Fibroblast of the aortic adventitia (primary cell): Measurements from ENCODE around the gene TNPO1. TPM values are rescaled to one million over a fixed set of nuclear protein-coding genes. Genes with fewer than 3 reads are reported as not detected.

Experiments
- DNase-seq: peaks from one replicate; pipeline ENCODE4 v3.0.0-alpha.2; 2010; ENCODE audit warnings: low read depth
- H3K4me3 ChIP-seq: 2 replicates; pipeline ENCODE4 v1.5.1; 2011; ENCODE audit warnings: low read depth, mild to moderate bottlenecking, control low read depth, low read length, moderate library complexity
- CTCF ChIP-seq: IDR thresholded peaks from 2 replicates; pipeline ENCODE4 v1.5.1; 2011; ENCODE audit warnings: mild to moderate bottlenecking, low read length, control low read depth, inconsistent platforms; ENCODE audit not compliant: insufficient read depth
- total RNA-seq: library from RNA; depleted of rRNA; stranded (reverse); fragments of >200 nt; gene quantifications from 2 replicates; pipeline ENCODE4 v1.2.3, GENCODE V29; 2012; ENCODE audit warnings: low replicate concordance

TNPO1 gene
- total RNA-seq, 1 donor, result 253 TPM

GRCh38 chr5:72830362-72830761 lies 13.9 kb downstream of the TNPO1 start:
- H3K4me3 ChIP-seq, result no peak overlapping the region
- TF ChIP-seq CTCF, result no peak
- DNase-seq, result no peak

DNA sequence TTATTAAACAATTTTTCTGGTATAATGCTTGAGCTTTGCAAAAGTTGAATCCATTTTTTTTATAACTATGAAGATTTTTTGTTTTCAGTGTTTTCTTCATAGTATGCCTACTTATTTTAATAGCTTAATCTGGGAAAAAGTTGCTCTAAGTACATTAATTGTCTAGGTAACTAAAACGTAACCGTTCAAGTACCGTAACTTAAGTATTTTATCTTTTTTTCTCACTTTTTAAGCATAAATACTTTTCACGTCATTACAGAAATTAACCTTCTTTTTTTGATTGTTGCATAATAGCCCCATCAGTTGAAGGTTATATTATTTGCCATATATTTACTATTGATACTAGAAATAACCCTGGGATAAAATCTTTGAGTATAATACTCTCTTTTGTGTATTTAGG lies 15.2 kb downstream of the TNPO1 start:
- no peak for DNase-seq
- no peak overlapping the region for H3K4me3 ChIP-seq

GRCh38 chr5:72834924-72835323 lies 18.5 kb downstream of the TNPO1 start:
- no peak for TF ChIP-seq CTCF
- H3K4me3 ChIP-seq, result no peak overlapping the region
- no peak for DNase-seq

More for the DNA sequence above, 15.2 kb downstream of the TNPO1 start:
- no peak for TF ChIP-seq CTCF

DNA sequence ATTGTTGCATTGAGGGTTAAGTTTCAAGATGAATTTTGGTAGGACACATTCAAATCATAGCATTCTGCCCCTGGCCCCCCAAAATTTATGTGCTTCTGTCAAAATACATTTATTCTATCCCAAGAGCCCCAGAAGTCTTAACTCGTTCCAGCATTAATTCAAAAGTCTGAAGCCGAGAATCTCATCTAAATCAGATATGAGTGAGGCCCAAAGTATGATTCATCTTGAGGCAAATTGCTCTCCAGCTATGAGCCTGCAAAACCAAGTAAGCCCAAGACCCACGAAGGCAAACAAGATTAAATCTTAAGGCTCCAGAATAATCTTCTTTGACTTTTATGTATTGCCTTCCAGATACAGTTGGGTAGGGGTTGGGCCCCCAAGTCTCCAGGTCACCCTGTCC lies 19.2 kb downstream of the TNPO1 start:
- no peak for DNase-seq
- H3K4me3 ChIP-seq, result no peak overlapping the region
- TF ChIP-seq CTCF, result no peak

- no peak for TF ChIP-seq CTCF
- H3K4me3 ChIP-seq, result no peak overlapping the region
- no peak for DNase-seq
These were observed 20.3 kb downstream of the TNPO1 start for GRCh38 chr5:72836810-72837209.

DNA sequence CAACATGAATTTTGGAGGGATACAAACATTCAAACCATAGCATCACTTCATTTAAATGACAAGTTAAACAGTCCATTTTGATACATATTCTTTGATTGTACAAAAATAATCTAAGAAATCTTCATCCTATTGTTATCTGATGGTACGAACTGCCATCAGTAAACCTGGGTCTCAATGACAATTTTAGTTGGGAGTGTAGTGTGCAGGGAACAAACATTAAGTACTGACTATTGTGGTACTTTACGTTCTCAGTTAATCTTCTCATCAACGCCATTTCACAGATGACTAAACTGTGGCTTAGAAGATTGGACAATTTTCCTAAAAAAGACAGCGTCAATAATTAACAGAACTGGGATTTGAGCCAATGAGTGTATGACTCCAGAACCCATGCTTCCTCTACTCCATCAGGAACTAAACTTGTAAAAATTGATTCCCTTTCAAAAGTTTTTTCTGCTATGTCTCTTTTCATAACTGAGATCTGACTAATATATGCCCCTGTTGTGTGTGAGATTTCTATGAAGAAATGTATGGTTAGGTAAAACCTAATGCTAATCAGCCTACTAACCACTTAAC lies 21.1 kb downstream of the TNPO1 start:
- no peak for TF ChIP-seq CTCF
- H3K4me3 ChIP-seq, result no peak overlapping the region
- DNase-seq, result no peak

DNA sequence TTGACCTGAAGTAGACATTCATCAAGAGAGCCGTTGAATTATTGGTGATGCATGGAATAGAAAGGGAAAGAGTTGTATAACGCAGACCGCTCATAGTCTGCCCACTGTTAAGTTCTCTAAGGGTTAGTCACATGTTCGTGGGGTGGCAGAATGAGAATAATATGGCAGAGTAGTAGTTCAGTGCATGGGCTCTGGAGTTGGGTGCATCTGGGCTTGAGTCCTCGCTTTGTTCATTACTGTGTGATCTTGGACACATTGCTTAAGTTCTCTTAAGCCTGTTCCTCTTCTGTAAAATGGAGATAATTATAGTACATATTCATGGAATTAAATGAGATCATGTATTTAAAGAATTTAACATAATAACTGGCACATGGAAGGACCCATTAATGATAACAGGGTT lies 23.6 kb downstream of the TNPO1 start:
- no peak for TF ChIP-seq CTCF
- DNase-seq, result no peak
- no peak overlapping the region for H3K4me3 ChIP-seq
